Measurements from ENCODE around the gene RTP3.
"Not testable (repeated sequence)": the region's sequence is repeated elsewhere in the genome, so short reads cannot be mapped to it uniquely, and the experiment has no call there.

Gene RTP3

DNA sequence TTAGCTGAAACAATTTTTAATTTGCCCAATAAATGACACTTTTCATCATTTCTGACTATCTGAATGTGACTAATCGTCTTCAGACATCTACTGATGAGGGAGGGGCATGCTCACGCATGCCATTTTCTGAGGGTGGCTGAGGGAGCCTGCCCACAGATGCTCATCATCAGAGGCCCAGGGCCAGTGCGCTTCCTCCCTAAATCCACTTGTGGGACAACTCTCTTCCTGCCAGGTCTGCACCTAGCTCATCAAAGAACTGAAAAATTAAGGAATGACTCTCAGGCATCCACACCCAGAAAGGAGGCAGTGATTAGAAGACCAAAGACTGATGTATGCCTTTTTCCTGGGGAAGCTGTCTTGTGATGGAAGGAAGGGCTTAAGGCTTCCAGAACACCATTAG, 22.8 kb downstream of the RTP3 start:
- no peak for DNase-seq

DNA sequence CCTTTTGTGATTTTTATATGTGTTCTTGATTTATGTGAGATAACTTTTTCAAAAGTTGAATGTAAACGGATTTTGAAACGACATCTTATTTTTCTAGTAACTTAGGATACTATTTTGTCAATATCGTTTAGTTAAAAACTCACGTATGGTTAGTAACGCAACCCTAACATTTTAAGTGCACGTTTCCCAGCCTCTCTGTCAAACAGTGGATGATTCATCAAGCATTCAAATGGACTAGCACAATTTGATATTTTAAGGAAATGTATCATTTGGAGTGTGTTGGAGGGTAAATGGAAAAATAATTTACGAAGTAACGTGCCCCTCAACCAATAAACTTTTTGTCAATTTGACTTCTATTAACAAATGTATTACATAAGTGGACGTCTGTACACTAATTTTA, 23.3 kb downstream of the RTP3 start:
- DNase-seq, result no peak

DNA sequence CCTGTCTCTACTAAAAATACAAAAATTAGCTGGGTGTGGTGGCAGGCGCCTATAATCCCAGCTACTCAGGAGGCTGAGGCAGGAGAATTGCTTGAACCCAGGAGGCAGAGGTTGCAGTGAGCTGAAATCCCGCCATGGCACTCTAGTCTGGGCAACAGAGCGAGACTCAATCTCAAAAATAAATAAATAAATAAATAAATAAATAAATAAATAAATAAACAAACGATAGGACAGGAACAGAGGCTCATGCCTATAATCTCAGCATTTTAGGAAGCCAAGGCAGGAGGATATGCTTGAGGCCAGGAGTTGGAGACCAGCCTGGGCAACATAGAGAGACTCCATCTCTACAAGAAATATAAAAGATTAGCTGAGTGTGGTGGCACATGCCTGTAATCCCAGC, 24.4 kb downstream of the RTP3 start:
- not testable (repeated sequence) for DNase-seq

DNA sequence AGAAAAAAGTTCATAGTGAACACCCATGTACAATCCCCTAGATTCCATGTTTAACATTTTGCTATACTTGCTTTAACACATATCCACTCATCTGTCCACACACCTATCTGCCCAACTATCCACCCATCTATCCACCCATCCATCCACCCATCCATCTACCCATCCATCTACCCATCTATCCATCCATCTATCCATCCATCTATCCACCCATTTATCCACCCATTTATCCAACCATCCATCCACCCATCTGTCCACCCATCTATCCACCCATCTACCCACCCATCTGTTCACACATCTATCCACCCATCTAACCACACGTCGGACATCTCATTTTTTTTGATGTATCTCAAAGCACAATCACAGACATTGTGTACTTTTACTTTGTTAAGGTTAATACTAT, 25.8 kb downstream of the RTP3 start:
- DNase-seq, result no peak

DNA sequence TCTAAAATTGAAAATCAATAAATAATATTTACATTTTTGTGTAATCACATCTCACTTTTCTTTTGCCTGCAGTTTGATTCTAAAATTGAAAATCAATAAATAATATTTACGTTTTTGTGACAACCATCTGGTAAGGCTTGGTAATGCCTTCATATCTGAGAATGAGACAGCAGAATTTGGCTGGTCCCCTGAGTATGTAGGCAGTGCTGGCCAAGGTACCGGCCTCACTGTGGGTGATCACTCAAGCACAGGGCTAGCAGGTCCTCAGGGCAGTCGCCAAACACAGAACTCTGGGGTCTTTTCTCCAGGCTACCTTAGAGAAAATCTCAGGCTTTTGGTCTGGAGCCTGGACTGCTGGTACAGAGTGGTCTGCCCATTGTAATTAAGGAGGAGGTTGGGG, 26.2 kb downstream of the RTP3 start:
- no peak for DNase-seq

DNA sequence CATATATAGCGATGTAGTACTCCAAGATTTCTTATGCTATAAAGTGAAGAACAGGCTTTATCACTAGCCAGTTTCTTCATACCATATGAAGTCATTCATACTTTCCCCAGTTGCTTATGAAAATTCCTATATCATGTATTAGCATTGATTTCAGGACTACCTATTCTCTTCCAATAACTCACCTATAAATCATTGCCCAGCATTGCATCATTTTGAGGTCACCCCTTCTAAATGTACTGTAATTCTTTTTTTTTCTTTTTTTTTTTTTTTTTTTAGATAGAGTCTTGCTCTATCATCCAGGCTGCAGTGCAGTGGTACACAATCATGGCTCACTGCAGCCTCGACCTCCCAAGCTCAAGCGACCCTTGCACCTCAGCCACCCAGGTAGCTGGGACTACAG, 27.1 kb downstream of the RTP3 start:
- DNase-seq, result no peak

DNA sequence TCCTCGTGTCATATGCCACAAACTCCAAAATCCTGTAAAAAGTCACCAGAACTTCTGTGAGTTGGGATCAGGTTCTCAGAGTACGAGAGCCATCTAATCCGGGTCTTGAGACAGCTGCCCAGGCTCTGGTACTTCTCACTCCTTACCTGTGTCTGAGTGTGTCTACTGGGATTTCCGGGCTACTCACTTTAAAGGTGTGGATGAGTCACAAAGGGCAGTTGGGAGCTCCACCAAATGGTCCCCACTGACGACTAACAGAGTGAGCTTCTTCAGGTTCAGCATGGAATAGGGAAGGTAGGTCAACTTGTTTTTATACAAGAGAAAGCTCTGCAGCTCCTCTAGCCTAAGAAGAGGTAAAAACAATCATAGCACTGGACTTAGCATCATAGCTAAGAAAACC, 29.5 kb downstream of the RTP3 start:
- no peak for DNase-seq

DNA sequence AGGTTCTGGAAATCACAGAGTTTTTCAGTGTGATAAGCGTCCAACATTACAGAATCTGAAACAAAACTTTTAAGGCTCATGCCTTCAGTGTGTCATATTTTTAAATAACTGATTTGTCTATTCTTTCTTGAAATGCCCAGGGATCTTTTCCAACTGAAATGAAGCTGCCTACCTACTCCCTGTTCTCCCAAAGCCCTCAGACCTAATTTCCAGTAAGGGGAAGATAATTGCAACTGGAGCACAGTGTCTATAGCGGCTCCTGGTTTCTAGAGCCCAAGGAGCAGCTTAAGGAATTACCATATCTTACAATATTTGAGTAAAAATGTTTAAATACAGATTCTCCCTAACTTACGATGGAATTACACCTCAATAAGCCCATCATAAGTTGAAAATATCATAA, 35.3 kb downstream of the RTP3 start:
- DNase-seq, result no peak

DNA sequence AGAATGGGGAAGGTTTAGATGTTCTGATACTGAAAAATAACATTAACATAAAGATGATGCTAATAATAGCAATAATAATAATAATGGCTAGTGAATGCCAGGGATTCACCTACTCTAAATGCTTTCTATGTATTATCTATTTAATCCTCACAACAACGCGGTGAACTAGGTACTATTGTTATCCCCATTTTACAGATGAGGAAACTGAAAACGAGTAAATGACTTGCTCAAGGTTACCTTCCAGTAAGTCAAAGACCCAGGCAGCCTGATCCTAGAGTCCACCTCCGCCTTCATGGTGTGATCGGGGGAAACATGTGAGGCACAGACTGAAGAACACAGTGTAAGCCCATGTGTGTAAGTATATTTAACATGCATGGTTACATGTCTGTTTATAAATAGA, 38.0 kb downstream of the RTP3 start:
- DNase-seq, result no peak

DNA sequence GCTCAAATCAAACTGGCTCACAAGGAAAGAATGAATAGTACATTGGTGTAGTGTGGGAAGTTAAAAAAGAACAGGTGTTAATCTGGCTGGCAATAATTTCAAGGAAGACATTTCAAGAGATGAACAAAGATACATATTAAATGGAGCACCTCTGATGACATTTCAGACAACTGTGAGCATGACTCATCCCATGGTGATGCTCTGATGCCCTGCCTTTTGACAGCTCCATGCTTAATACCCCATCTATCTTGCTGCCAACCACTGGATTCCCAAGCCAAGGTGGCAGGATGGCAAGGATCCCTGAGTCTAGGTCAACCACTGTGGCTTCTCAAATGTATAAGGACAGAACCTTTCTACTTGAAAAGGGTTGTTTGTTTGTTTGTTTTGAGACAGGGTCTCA, 39.0 kb downstream of the RTP3 start:
- DNase-seq, result no peak

DNA sequence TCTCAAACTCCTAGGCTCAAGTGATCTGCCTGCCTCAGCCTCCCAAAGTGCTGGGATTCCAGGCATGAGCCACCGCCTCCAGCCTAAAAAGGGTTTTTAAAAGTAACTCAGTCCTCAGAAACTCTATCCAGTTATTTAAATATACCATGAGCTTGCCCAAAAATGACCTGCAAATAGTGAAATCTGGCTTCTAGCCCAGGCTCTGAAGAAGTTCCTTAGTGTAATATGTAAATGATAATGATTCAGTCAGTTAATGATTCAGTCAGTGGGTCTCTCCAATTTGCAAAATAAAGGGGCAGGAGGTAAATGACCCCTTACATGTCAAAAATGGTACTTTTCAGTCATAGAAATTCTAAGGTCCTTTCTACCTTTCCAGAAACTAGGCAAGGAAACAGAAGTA, 39.5 kb downstream of the RTP3 start:
- DNase-seq, result no peak

DNA sequence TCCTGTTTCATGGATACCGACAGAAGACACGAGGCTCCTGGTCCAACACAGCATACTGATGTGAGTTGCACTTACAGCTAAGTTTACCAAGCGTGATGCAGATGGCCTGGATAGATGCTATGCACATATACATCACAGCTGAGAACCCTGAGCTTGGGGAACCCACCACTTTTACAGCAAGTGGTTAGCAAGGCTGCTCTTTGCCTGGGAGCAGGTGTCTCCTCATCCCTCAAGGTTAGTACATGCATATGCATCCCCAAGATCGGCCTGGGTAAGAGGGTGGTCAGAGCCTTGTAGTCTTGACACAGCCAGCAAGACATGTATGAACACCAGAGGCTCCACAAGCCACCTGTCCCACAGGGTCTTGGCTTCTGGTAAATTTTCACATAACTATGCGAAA, 40.0 kb downstream of the RTP3 start:
- DNase-seq, result no peak

DNA sequence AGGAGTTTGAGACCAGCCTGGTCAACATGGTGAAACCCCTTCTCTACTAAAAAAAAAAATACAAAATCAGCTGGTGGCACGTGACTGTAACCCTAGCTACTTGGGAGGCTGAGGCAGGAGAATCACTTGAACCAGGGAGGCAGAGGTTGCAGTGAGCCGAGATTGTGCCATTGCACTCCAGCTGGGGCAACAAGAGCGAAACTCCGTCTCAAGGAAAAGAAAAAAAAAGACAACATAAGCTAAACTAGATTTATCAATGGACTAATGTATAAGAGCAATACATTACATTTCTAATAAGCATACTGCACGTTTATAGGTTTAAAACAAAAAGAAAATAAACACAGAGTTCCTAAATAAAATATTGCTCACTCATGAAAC, 40.6 kb downstream of the RTP3 start:
- not testable (repeated sequence) for DNase-seq

DNA sequence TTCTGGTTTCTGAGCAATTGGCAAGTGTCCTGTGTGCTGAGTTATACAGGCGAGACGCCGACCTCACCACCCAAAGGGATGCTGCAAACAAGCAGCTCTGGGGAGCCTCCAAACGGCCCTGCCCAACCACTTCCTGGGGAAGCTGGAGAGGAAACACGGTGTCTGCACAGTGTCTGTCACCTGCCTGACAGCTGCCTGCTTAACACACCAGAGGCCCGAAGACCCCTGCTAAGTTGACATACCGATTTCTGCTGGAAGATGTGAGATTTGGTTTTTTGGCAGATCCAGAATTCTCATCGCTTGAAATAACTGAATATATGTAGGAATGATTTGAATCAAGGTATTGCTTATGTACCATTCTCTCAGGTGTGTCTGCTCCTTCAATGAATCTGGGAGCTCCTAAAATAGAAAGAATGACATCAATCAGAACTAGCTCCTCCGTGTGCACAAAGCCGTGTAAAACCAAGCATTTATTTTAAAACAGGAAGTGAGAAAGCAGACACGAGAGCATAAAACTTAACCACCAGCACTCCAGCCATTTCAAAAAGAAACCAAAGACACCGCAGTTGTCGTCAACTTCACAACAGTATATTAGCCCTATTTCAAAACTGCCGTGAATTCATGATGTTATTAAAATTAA, 41.1 kb downstream of the RTP3 start:
- DNase-seq, result peak; percentile 74 to 77

DNA sequence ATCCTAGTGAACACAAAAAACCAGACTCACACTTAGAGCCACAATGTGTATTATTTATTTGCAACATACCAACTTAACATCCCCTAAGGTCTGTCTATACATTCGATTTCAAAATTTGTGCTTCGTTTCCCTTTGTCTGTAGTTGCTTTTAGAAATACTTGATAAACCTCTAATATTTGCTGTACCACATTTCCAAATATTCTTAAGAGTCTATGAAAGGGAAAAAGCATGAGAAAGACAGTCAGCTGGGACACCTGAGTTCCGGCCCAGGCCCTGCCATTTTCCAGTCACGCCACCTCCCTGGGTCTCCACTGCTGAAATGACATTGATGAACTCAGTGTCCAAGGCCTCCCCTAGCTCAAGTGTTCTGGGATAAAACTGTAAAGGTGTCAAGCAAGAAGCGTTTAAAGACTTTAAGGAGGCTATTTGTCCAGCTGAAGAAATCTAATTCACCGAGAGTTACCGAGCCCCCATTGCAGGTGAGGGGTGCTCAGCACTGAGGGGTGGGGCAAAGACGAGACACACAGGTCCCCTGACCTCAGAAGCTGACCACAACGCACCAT, 41.7 kb downstream of the RTP3 start:
- no peak for DNase-seq

DNA sequence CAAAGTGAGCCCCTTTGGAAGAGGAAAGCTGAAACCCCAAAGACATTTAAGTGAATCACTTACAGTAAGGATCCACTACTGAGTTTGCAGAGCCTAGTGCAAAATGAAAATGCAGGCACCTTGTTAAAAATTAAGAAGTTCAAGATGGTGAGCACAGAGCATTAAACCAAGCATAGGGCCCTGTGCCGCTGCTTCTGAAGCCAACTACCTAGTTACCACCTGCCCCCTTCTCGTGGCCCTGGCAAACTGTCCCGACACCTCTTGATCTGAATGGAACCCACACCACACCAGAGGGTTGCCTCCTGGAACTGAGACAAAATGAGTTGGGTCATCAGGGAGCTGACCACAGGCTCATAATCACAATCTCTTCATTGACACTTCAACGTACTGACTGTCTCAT, 42.8 kb downstream of the RTP3 start:
- DNase-seq, result no peak

DNA sequence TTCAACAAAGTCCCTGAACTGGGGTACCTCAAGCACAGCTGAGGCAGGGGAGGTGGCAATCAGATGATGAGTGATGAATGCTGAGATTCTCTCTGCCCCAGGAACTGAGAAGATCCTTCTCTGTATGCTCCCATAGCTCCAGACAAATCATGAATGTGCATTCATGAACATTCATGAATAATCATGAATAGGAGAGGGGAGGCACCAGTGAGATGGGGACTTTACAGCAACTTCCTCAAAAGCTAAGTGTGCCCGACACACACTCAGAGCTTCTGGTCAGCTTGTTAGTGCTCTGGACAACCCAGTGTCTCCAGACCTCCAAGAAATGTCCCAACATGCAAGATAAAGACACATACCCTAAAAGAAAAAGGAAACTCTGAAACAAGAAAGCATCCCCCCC, 44.1 kb downstream of the RTP3 start:
- DNase-seq, result no peak

DNA sequence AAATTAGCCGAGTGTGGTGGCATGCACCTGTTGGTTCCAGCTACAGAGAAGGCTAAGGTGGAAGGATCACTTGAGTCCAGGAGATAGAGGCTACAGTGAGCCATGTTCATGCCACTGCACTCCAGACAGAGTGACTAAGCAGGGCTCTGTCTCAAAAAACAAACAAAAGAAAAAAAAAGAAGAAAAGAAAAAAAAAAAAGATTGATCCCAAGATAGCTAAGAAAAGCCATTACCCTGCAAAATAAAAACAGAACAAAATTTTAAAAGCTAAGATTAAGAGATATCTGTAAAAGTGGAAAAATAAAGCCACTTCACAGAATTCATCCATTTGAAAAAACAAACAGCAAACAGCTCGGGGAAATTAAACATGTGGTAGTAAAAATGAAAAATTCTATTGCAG, 44.6 kb downstream of the RTP3 start:
- DNase-seq, result no peak

DNA sequence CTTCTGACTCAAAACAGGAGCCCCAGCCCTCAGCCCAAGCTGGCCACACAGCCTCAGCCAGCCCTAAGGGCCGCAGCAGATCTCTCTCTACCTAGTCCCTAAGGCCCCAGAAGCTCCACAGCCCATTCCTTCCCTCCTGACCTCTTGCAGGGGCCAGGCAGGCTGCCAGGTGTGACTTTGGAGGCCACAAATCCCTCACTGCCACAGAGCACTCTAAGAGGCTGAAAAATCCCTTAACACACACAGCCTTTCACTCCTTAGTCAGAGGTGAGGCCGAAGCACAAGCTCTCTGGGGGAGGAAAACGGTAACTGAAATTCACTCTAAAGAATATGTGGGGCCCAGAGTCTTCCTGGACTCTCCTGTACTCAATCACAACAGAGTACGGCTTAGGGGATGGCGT, 45.0 kb downstream of the RTP3 start:
- no peak for DNase-seq

DNA sequence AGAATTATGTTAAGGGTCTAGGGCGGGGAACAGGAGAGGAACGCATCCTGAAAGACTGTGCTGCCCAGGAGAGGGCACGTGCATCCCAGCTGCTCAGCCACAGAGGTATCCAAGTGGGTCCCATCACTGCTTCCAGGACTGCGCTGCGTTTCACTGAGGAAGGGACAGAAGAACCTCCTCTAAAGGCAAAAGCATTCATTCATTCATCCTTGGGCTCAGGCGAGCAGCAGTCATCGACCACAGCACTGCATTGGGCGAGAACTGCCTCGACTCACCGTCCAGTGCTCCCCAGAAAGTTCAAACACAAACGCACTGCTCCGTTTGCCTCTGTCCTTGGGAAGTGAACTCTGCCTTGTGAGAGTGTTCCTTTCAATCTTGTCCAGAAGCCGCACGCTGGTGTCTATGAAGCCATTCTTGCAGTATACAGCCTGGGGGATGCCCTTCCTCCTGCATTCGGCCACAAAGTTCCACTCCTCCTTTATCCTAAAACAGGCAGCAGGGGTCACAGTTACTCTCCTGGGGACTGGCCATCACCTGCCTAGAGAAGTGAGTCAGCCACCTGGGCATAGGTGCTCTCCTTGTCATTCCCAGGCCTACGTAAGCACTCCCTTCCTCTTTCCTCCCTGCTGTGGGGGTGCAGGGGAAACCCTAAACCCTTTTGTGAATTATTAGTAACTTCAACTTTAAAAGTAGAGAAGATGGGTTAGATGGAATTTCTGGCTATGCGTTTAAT, 47.2 kb downstream of the RTP3 start:
- DNase-seq, result no peak

DNA sequence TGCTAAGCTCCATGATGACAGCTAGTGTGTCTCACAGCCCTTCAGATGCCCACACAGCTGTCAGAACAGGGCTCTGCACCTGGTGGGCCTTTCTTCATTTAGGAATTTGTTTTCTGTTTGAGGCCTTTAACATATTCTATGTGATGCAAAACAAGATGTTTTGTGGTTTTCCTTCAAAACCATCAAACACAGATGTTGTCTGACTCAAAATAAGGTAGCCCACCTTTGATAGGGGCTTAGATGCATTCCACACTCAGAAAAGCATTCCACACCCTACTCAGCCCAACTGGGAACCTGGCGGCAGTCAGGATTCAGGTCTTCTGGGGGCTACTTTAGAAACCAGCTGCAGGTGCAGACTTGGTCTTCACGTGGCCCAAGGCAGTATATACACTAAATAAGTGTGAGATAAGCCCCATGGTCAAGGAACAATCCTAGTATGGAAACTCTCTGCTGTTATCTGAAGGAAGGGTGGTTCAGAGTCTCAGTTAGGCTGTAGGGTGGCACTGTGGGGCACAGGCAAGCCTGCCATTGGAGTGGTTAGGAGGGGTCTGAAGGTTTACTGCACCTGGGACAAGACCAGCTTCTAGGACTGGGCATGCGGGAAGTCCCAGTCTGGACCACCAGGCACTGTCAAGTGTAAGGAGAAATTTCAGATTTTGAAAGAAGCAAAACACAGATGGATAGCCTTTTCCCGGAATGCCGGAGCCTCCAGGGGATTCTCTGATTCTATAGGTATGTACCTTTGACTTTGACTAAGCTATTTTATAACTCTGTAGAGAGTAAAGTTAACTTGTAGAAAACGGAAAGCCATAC, 48.2 kb downstream of the RTP3 start:
- no peak for DNase-seq

DNA sequence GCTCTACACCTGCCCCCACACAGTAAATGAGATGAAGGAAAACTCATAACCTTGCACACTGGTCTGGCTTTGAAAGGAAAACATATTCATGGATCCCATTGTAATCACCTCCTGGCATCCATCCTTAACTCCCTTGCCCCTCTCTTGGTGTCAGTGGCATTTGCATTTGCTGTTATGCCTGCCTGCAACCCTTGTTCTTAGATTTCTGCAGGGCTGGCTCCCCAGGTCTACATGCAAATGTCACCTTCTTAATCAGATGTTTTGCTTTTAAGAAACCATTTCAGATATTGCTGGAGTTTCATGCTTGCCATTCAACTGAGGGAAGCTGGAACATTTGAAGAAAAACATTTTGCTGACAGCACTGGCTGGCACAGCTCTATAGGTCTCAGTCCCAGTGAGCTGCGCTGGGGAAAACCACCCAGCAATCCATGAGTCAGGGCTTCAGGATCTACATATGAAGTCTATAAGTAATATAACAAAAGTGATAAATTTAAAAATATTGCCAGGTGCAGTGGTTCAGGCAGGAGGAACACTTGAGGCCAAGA, 49.2 kb downstream of the RTP3 start:
- DNase-seq, result no peak

DNA sequence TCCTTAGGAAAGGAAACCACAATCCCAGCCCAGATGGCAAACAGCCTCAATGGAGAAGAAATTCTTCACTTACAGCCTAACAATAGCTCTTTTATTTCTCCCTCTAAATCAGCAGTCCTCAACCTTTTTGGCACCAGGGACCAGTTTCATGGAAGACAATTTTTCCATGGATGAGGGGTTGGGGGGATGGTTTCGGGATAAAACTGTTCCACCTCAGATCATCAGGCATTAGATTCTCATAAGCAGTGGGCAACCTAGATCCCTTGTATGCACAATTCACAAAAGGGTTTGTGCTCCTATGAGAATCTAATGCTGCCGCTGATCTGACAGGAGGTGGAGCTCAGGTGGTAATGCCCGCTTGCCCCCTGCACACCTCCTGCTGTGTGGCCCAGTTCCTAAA, 50.8 kb downstream of the RTP3 start:
- not testable (repeated sequence) for DNase-seq
